Measurements from ENCODE around the gene PSMD3.

Gene PSMD3

GRCh38 chr17:40015998-40016985 lies 35.7 kb downstream of the PSMD3 start:
- H3K27ac ChIP-seq (ENCODE audit: low read depth, low read length) = no peak overlapping the region

GRCh38 chr17:40017422-40018080 lies 36.9 kb downstream of the PSMD3 start:
- H3K27me3 ChIP-seq (ENCODE audit: control insufficient read depth in 1 of 2, insufficient read depth in 2 of 2, low read length in 2 of 2) = no peaks in the 10 kb centered on the region
- no peak overlapping the region for H3K27ac ChIP-seq (ENCODE audit: low read depth, low read length)
- peaks cover 32% of the 10 kb centered on the region for H3K4me1 ChIP-seq (ENCODE audit: insufficient read depth, low read length)
- H3K9ac ChIP-seq (ENCODE audit: low read length) = no peak overlapping the region
- no peaks in the 10 kb centered on the region for H3K9me3 ChIP-seq (ENCODE audit: low read length)
- H3K4me3 ChIP-seq (ENCODE audit: low read depth in 1 of 2, low read length in 2 of 2) = no peak overlapping the region
- H3K36me3 ChIP-seq (ENCODE audit: insufficient read depth, low read length) = peaks cover 28% of the 10 kb centered on the region

More at GRCh38 chr17:40015998-40016985, 35.7 kb downstream of the PSMD3 start:
- no peaks in the 10 kb centered on the region for H3K9me3 ChIP-seq (ENCODE audit: low read length)
- no peaks in the 10 kb centered on the region for H3K27me3 ChIP-seq (ENCODE audit: control insufficient read depth in 1 of 2, insufficient read depth in 2 of 2, low read length in 2 of 2)
- peaks cover 16% of the 10 kb centered on the region for H3K36me3 ChIP-seq (ENCODE audit: insufficient read depth, low read length)
- H3K9ac ChIP-seq (ENCODE audit: low read length) = no peak overlapping the region
- H3K4me1 ChIP-seq (ENCODE audit: insufficient read depth, low read length) = peaks cover 31% of the 10 kb centered on the region
- no peak overlapping the region for H3K4me3 ChIP-seq (ENCODE audit: low read depth in 1 of 2, low read length in 2 of 2)

- peaks cover 30% of the 10 kb centered on the region for H3K4me1 ChIP-seq (ENCODE audit: insufficient read depth, low read length)
- H3K9me3 ChIP-seq (ENCODE audit: low read length) = no peaks in the 10 kb centered on the region
- peak overlapping the region; percentile 71 for H3K27ac ChIP-seq (ENCODE audit: low read depth, low read length)
- H3K9ac ChIP-seq (ENCODE audit: low read length) = no peak overlapping the region
- H3K4me3 ChIP-seq (ENCODE audit: low read depth in 1 of 2, low read length in 2 of 2) = no peak overlapping the region
- peaks cover 29% of the 10 kb centered on the region for H3K36me3 ChIP-seq (ENCODE audit: insufficient read depth, low read length)
- no peaks in the 10 kb centered on the region for H3K27me3 ChIP-seq (ENCODE audit: control insufficient read depth in 1 of 2, insufficient read depth in 2 of 2, low read length in 2 of 2)
Measured at GRCh38 chr17:40018211-40019121, 37.9 kb downstream of the PSMD3 start.

GRCh38 chr17:40019140-40019991 lies 38.8 kb downstream of the PSMD3 start:
- no peaks in the 10 kb centered on the region for H3K9me3 ChIP-seq (ENCODE audit: low read length)
- peak overlapping the region; percentile 71 for H3K27ac ChIP-seq (ENCODE audit: low read depth, low read length)
- no peak overlapping the region for H3K9ac ChIP-seq (ENCODE audit: low read length)
- no peak overlapping the region for H3K4me3 ChIP-seq (ENCODE audit: low read depth in 1 of 2, low read length in 2 of 2)
- peaks cover 34% of the 10 kb centered on the region for H3K36me3 ChIP-seq (ENCODE audit: insufficient read depth, low read length)
- H3K27me3 ChIP-seq (ENCODE audit: control insufficient read depth in 1 of 2, insufficient read depth in 2 of 2, low read length in 2 of 2) = no peaks in the 10 kb centered on the region
- peaks cover 26% of the 10 kb centered on the region for H3K4me1 ChIP-seq (ENCODE audit: insufficient read depth, low read length)

- H3K9ac ChIP-seq (ENCODE audit: low read length) = no peak overlapping the region
- no peaks in the 10 kb centered on the region for H3K27me3 ChIP-seq (ENCODE audit: control insufficient read depth in 1 of 2, insufficient read depth in 2 of 2, low read length in 2 of 2)
- peaks cover 26% of the 10 kb centered on the region for H3K4me1 ChIP-seq (ENCODE audit: insufficient read depth, low read length)
- H3K36me3 ChIP-seq (ENCODE audit: insufficient read depth, low read length) = peaks cover 38% of the 10 kb centered on the region
- no peak overlapping the region for H3K4me3 ChIP-seq (ENCODE audit: low read depth in 1 of 2, low read length in 2 of 2)
- H3K9me3 ChIP-seq (ENCODE audit: low read length) = no peaks in the 10 kb centered on the region
- no peak overlapping the region for H3K27ac ChIP-seq (ENCODE audit: low read depth, low read length)
Measured at GRCh38 chr17:40020146-40020545, 39.5 kb downstream of the PSMD3 start.

- H3K27ac ChIP-seq (ENCODE audit: low read depth, low read length) = no peak overlapping the region
- no peaks in the 10 kb centered on the region for H3K9me3 ChIP-seq (ENCODE audit: low read length)
- H3K36me3 ChIP-seq (ENCODE audit: insufficient read depth, low read length) = peaks cover 51% of the 10 kb centered on the region
- no peak overlapping the region for H3K9ac ChIP-seq (ENCODE audit: low read length)
- H3K4me3 ChIP-seq (ENCODE audit: low read depth in 1 of 2, low read length in 2 of 2) = no peak overlapping the region
- no peaks in the 10 kb centered on the region for H3K27me3 ChIP-seq (ENCODE audit: control insufficient read depth in 1 of 2, insufficient read depth in 2 of 2, low read length in 2 of 2)
- H3K4me1 ChIP-seq (ENCODE audit: insufficient read depth, low read length) = peaks cover 30% of the 10 kb centered on the region
Measured at GRCh38 chr17:40021451-40021971, 40.9 kb downstream of the PSMD3 start.

- H3K36me3 ChIP-seq (ENCODE audit: insufficient read depth, low read length) = peaks cover 51% of the 10 kb centered on the region
- peaks cover 39% of the 10 kb centered on the region for H3K4me1 ChIP-seq (ENCODE audit: insufficient read depth, low read length)
- no peaks in the 10 kb centered on the region for H3K27me3 ChIP-seq (ENCODE audit: control insufficient read depth in 1 of 2, insufficient read depth in 2 of 2, low read length in 2 of 2)
- no peak overlapping the region for H3K27ac ChIP-seq (ENCODE audit: low read depth, low read length)
- H3K9me3 ChIP-seq (ENCODE audit: low read length) = no peaks in the 10 kb centered on the region
- no peak overlapping the region for H3K4me3 ChIP-seq (ENCODE audit: low read depth in 1 of 2, low read length in 2 of 2)
- no peak overlapping the region for H3K9ac ChIP-seq (ENCODE audit: low read length)
Measured at GRCh38 chr17:40022497-40022896, 41.9 kb downstream of the PSMD3 start.

GRCh38 chr17:40022961-40023541 lies 42.4 kb downstream of the PSMD3 start:
- Histone ChIP-seq H3K27ac (ENCODE audit: low read depth, low read length) (no peak overlapping the region), H3K4me1 (ENCODE audit: insufficient read depth, low read length) (peaks cover 33% of the 10 kb centered on the region), H3K36me3 (ENCODE audit: insufficient read depth, low read length) (peaks cover 57% of the 10 kb centered on the region), H3K4me3 (ENCODE audit: low read depth in 1 of 2, low read length in 2 of 2) (no peak overlapping the region), H3K9me3 (ENCODE audit: low read length) (no peaks in the 10 kb centered on the region), H3K27me3 (ENCODE audit: control insufficient read depth in 1 of 2, insufficient read depth in 2 of 2, low read length in 2 of 2) (no peaks in the 10 kb centered on the region), H3K9ac (ENCODE audit: low read length) (no peak overlapping the region)

- Histone ChIP-seq H3K9ac (ENCODE audit: low read length) (no peak overlapping the region), H3K27me3 (ENCODE audit: control insufficient read depth in 1 of 2, insufficient read depth in 2 of 2, low read length in 2 of 2) (no peaks in the 10 kb centered on the region), H3K27ac (ENCODE audit: low read depth, low read length) (no peak overlapping the region), H3K4me1 (ENCODE audit: insufficient read depth, low read length) (peaks cover 26% of the 10 kb centered on the region), H3K36me3 (ENCODE audit: insufficient read depth, low read length) (peaks cover 64% of the 10 kb centered on the region), H3K9me3 (ENCODE audit: low read length) (no peaks in the 10 kb centered on the region), H3K4me3 (ENCODE audit: low read depth in 1 of 2, low read length in 2 of 2) (no peak overlapping the region)
Measured at GRCh38 chr17:40023590-40024292, 43.1 kb downstream of the PSMD3 start.

All from muscle layer of colon (tissue), 2 donors.